Gastroesophageal sphincter (tissue), 4 donors: ENCODE measurements around the gene RARRES2. TPM values are rescaled to one million over a fixed set of nuclear protein-coding genes. Genes with fewer than 3 reads are reported as not detected.

Experiments used
- ATAC-seq: fragments of 150-250 bp; one replicate; pipeline ENCODE4 v1.9.1; 2016; ENCODE audit warnings: mild to moderate bottlenecking, moderate library complexity
- H3K27ac ChIP-seq, 4 donors: fragments of 200-600 bp; sonication (generic) in 3 of 4; 1 replicate in 3 of 4; 2 replicates in 1 of 4; pipeline ENCODE4 v1.5.1; 2016 to 2019
- H3K27me3 ChIP-seq: fragments of 200-600 bp; sonication (generic); one replicate; pipeline ENCODE4 v1.5.1; 2019
- H3K36me3 ChIP-seq, 2 donors: fragments of 200-600 bp; sonication (generic); one replicate each; pipeline ENCODE4 v1.5.1; 2019; ENCODE audit warnings: control low read depth in 1 of 2
- H3K4me1 ChIP-seq, 3 donors: fragments of 200-600 bp; sonication (generic); 1 replicate in 2 of 3; 2 replicates in 1 of 3; pipeline ENCODE4 v1.5.1; 2016 to 2019; ENCODE audit warnings: control low read depth in 2 of 3
- H3K4me3 ChIP-seq, 2 donors: fragments of 200-600 bp; sonication (generic); one replicate each; pipeline ENCODE4 v1.5.1; 2019; ENCODE audit warnings: mild to moderate bottlenecking in 1 of 2, moderate library complexity in 1 of 2
- H3K9me3 ChIP-seq, 3 donors: fragments of 200-600 bp; sonication (generic); one replicate each; pipeline ENCODE4 v1.5.1; 2017 to 2019; ENCODE audit warnings: control low read depth in 2 of 3
- CTCF ChIP-seq, 4 experiments: fragments of 200-600 bp in 2 of 4; fragments of 450-650 bp in 2 of 4; sonication (generic) in 1 of 4; IDR thresholded peaks; one replicate each; pipeline ENCODE4 v1.5.1; 2017 to 2019; ENCODE audit warnings: antibody characterized with exemption in 4 of 4, mild to moderate bottlenecking in 2 of 4, moderate library complexity in 2 of 4
- EP300 ChIP-seq: sonication (generic); formaldehyde crosslinking; IDR thresholded peaks from one replicate; pipeline ENCODE4 v1.6.1; 2017; ENCODE audit warnings: antibody characterized with exemption, mild to moderate bottlenecking
- POLR2A ChIP-seq, 2 donors: fragments of 450-650 bp; IDR thresholded peaks; one replicate each; pipeline ENCODE4 v1.6.1; 2017; ENCODE audit warnings: antibody characterized with exemption in 2 of 2, mild to moderate bottlenecking in 2 of 2, moderate library complexity in 1 of 2
- POLR2AphosphoS5 ChIP-seq: sonication (generic); formaldehyde crosslinking; IDR thresholded peaks from one replicate; pipeline ENCODE4 v1.6.1; 2017; ENCODE audit warnings: antibody characterized with exemption
- WGBS, 2 donors: methylation state at CpG; one replicate each; pipeline ENCODE4 v1.1.5; 2018; ENCODE audit warnings: low coverage in 1 of 2; 5-methylcytosine and 5-hydroxymethylcytosine counted together
- total RNA-seq, 4 donors: library from RNA; depleted of rRNA; stranded (reverse); fragments of >200 nt; gene quantifications; one replicate each; pipeline ENCODE4 v1.1.0, GENCODE V29; 2016

RARRES2 gene
- total RNA-seq, 4 donors from 2014 or later: 152 to 341 (median 157) TPM

DNA sequence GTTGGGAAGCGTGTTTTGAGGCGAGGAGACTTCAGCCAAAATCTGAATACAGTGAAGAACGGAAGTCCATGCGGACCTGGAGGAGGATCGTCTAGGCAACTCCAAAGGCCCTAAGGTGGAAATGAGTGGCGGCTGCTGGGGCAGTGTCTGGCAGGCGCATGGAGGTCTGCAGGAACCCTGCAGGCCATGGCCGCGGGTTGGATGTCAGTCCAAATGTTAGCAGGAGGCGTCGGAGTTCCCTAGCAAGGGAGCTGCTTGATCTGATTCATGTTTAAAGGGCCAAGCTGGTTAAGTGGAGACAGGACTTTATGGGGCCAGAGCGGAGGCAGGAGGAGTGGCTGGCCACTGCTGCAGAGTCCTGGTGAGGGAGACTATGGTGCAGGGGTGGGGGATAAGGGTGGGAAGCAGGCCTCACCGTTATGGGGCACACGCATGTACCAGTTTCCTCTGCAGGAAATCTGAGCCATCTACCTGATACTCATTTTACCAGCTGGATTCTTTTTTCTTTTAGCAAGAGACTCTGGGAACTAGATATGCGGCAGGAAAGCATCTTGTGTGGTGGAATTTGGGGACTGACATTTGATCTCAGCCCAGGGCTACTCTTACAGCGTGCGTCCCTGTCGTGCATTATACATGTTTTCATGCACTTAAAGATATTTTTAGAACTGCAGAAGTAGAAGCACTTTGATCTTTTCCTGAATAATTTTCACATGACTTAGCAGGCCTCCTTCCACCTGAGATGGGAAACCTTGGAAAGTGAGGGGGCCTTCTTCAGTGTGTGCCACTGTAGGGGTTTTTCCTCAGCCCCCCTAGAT lies 20.6 kb upstream of the RARRES2 start:
- no peak for ATAC-seq
- TF ChIP-seq POLR2A (IDR thresholded peaks at IDR 0.05): no peak
- TF ChIP-seq EP300: no peak
- TF ChIP-seq CTCF (IDR thresholded peaks at IDR 0.05): no peak
- no peak for TF ChIP-seq POLR2AphosphoS5
- Histone ChIP-seq H3K4me1 (peaks cover 0 to 14% (median 0%) of the 10 kb centered on the region in 3 donors), H3K4me3 (no peak overlapping the region), H3K36me3 (no peaks in the 10 kb centered on the region), H3K27ac (peak overlapping the region in 3 of 4 donors; percentile 31 to 54 (median 36)), H3K27me3 (no peaks in the 10 kb centered on the region), H3K9me3 (no peaks in the 10 kb centered on the region)
- 60 to 63% methylated on average over 7 to 11 of the region's 18 CpGs for WGBS, 2 donors

GRCh38 chr7:150361402-150361801 lies 20.0 kb upstream of the RARRES2 start:
- no peak for ATAC-seq
- H3K36me3 ChIP-seq: no peaks in the 10 kb centered on the region
- H3K9me3 ChIP-seq: no peaks in the 10 kb centered on the region
- 25 to 69% methylated on average over 4 to 5 of the region's 7 CpGs for WGBS, 2 donors
- TF ChIP-seq POLR2AphosphoS5 (no peak), POLR2A (IDR thresholded peaks at IDR 0.05) (no peak), CTCF (IDR thresholded peaks at IDR 0.05) (no peak), EP300 (no peak)
- H3K4me1 ChIP-seq: peaks cover 0 to 14% (median 0%) of the 10 kb centered on the region in 3 donors
- peak overlapping the region in 3 of 4 donors; percentile 31 to 54 (median 36) for H3K27ac ChIP-seq
- no peak overlapping the region for H3K4me3 ChIP-seq
- H3K27me3 ChIP-seq: no peaks in the 10 kb centered on the region

DNA sequence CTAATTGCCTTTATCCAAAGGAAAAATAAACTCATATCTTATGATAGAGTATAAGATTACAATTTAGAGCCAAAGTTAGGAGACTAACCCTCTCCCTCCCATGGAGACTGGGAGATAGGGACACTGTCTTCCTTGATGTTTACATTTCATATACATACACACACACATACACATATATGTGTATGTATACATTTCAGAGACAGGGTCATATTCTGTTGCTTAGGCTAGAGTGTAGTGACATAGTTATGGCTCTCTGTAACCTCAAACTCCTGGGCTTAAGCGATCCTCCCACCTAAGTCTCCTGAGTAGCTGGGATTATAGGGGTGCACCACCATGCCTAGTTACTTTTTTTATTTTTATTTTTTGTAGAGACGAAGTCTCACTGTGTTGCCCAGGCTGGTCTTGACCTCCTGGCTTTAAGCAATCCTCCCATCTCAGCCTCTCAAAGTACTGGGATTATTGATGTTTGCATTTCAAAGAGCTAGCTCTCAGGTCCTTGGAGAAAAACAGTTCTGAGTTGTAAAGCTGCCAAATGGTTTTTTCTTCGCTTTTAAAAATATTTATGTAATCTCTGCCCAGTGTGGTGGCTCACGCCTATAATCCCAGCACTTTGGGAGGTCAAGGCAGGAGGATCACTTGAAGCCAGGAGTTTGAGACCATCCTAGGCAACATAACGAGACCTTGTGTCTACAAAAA lies 19.1 kb upstream of the RARRES2 start:
- Histone ChIP-seq H3K27me3 (no peaks in the 10 kb centered on the region), H3K27ac (no peak overlapping the region), H3K36me3 (no peaks in the 10 kb centered on the region), H3K4me1 (peaks cover 0 to 16% (median 0%) of the 10 kb centered on the region in 3 donors), H3K4me3 (no peak overlapping the region), H3K9me3 (no peaks in the 10 kb centered on the region)
- 57 to 100% methylated on average over 1 to 3 of the region's 5 CpGs for WGBS, 2 donors
- ATAC-seq: no peak
- TF ChIP-seq EP300 (no peak), POLR2A (IDR thresholded peaks at IDR 0.05) (no peak), POLR2AphosphoS5 (no peak), CTCF (IDR thresholded peaks at IDR 0.05) (no peak)

DNA sequence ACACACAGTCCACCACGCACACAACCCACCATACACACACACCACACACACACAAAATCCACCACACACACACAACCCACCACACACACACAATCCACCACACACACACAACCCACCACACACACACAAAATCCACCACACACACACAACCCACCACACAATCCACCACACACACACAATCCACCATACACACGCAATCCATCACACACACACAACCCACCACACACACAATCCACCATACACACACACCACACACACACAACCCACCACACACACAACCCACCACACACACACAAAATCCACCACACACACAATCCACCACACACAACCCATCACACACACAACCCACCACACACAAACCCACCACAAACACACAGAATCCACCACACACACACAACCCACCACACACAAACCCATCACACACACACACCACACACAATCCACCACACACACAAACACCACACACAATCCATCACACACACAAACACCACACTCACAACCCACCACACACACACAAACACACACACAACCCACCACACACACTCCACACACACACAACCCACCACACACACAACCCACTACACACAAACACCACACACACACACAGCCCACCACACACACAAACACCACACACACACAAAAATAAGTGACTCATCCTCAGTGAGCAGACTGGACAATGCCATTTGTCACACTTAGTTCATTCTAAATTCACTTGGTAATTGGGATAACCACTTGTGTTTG lies 18.4 kb upstream of the RARRES2 start:
- Histone ChIP-seq H3K27ac (no peak overlapping the region), H3K4me3 (no peak overlapping the region), H3K4me1 (peaks cover 0 to 24% (median 0%) of the 10 kb centered on the region in 3 donors), H3K9me3 (no peaks in the 10 kb centered on the region), H3K27me3 (no peaks in the 10 kb centered on the region), H3K36me3 (no peaks in the 10 kb centered on the region)
- WGBS, 2 donors: 90% methylated on average over 2 of the region's 2 CpGs
- TF ChIP-seq CTCF (IDR thresholded peaks at IDR 0.05) (no peak), POLR2AphosphoS5 (no peak), POLR2A (IDR thresholded peaks at IDR 0.05) (no peak), EP300 (no peak)
- ATAC-seq: no peak
